DOHH2 (cell line): ENCODE results near the gene RBM47.

Experiments
- H3F3A ChIP-seq: fragments of 200-600 bp; sonication (generic), shearing (Covaris generic); 2 replicates; pipeline ENCODE4 v1.6.0; 2016; ENCODE audit warnings: antibody characterized with exemption, mild to moderate bottlenecking; ENCODE audit not compliant: control insufficient read depth, insufficient read depth
- H3K27ac ChIP-seq: fragments of 200-600 bp; sonication (generic); 2 replicates; pipeline ENCODE4 v1.5.1; 2014; ENCODE audit warnings: low read depth, mild to moderate bottlenecking, low read length, moderate library complexity
- H3K27me3 ChIP-seq: fragments of 200-600 bp; sonication (generic); 2 replicates; pipeline ENCODE4 v1.6.1; 2014; ENCODE audit warnings: mild to moderate bottlenecking, low read length, mixed read lengths; ENCODE audit not compliant: control insufficient read depth
- H3K36me3 ChIP-seq: fragments of 200-600 bp; sonication (generic); 2 replicates; pipeline ENCODE4 v1.6.1; 2014; ENCODE audit warnings: mild to moderate bottlenecking, low read length, moderate library complexity, mixed read lengths; ENCODE audit not compliant: control insufficient read depth
- H3K4me1 ChIP-seq: fragments of 200-600 bp; sonication (generic); 2 replicates; pipeline ENCODE4 v1.6.1; 2014; ENCODE audit warnings: mild to moderate bottlenecking, low read length, mixed read lengths; ENCODE audit not compliant: control insufficient read depth
- H3K4me2 ChIP-seq: fragments of 200-600 bp; sonication (generic); 2 replicates; pipeline ENCODE4 v1.6.0; 2014; ENCODE audit warnings: mild to moderate bottlenecking, low read length, moderate library complexity
- H3K4me3 ChIP-seq: fragments of 200-600 bp; sonication (generic); 2 replicates; pipeline ENCODE4 v1.5.1; 2014; ENCODE audit warnings: mild to moderate bottlenecking, low read length, mixed read lengths
- H3K79me2 ChIP-seq: fragments of 200-600 bp; sonication (generic); 2 replicates; pipeline ENCODE4 v1.6.1; 2014; ENCODE audit warnings: mild to moderate bottlenecking, low read length, mixed read lengths; ENCODE audit not compliant: control insufficient read depth
- H3K9me2 ChIP-seq: fragments of 200-600 bp; sonication (generic); replicated peaks from 2 replicates; pipeline ENCODE4 v1.6.1; 2014; ENCODE audit warnings: mild to moderate bottlenecking, low read length, mixed read lengths; ENCODE audit not compliant: control insufficient read depth
- H3K9me3 ChIP-seq: fragments of 200-600 bp; sonication (generic); 2 replicates; pipeline ENCODE4 v1.6.1; 2014; ENCODE audit warnings: antibody characterized with exemption, low read length, mixed read lengths; ENCODE audit not compliant: control insufficient read depth, insufficient read depth
- H4K20me1 ChIP-seq: fragments of 200-600 bp; sonication (generic); 2 replicates; pipeline ENCODE4 v1.6.0; 2014; ENCODE audit warnings: low read depth, mild to moderate bottlenecking, antibody characterized with exemption, low read length, moderate library complexity; ENCODE audit not compliant: control insufficient read depth, insufficient read depth
- CTCF ChIP-seq: fragments of 200-600 bp; sonication (generic); IDR thresholded peaks from one replicate; pipeline ENCODE4 v1.5.1; 2014; ENCODE audit warnings: antibody characterized with exemption, mild to moderate bottlenecking, low read depth, low read length; ENCODE audit not compliant: poor library complexity, severe bottlenecking
- EZH2phosphoT487 ChIP-seq: fragments of 200-600 bp; sonication (generic); IDR thresholded peaks from 2 replicates; pipeline ENCODE4 v1.6.1; 2017; ENCODE audit warnings: borderline replicate concordance, mild to moderate bottlenecking, antibody characterized with exemption, low read length, moderate library complexity, mixed read lengths

Gene RBM47

GRCh38 chr4:40648131-40648530, 18.5 kb upstream of the RBM47 start:
- Histone ChIP-seq H3K4me2 (no peak overlapping the region), H3F3A (no peaks in the 10 kb centered on the region), H3K27me3 (no peaks in the 10 kb centered on the region; the same call in 1 of the 2 replicates), H3K27ac (no peak overlapping the region), H3K9me2 (no peaks in the 10 kb centered on the region), H4K20me1 (no peaks in the 10 kb centered on the region), H3K79me2 (no peaks in the 10 kb centered on the region), H3K36me3 (no peaks in the 10 kb centered on the region), H3K9me3 (no peaks in the 10 kb centered on the region), H3K4me3 (no peak overlapping the region), H3K4me1 (no peaks in the 10 kb centered on the region)
- TF ChIP-seq EZH2phosphoT487, result no peak
- no peak for TF ChIP-seq CTCF

- no peaks in the 10 kb centered on the region for H4K20me1 ChIP-seq
- no peaks in the 10 kb centered on the region for H3F3A ChIP-seq
- H3K4me2 ChIP-seq, result no peak overlapping the region
- no peaks in the 10 kb centered on the region for H3K36me3 ChIP-seq
- H3K4me3 ChIP-seq, result no peak overlapping the region
- no peaks in the 10 kb centered on the region for H3K79me2 ChIP-seq
- H3K9me3 ChIP-seq, result no peaks in the 10 kb centered on the region
- H3K9me2 ChIP-seq, result no peaks in the 10 kb centered on the region
- H3K27me3 ChIP-seq, result no peaks in the 10 kb centered on the region; the same call in 1 of the 2 replicates
- H3K4me1 ChIP-seq, result no peaks in the 10 kb centered on the region
- TF ChIP-seq CTCF (no peak), EZH2phosphoT487 (no peak)
- H3K27ac ChIP-seq, result no peak overlapping the region
Measured at GRCh38 chr4:40645586-40645985, 15.9 kb upstream of the RBM47 start.

- H3K27ac ChIP-seq, result no peak overlapping the region
- peaks cover 25% of the 10 kb centered on the region for H3K4me1 ChIP-seq
- H3K36me3 ChIP-seq, result no peaks in the 10 kb centered on the region
- no peak overlapping the region for H3K4me2 ChIP-seq
- H4K20me1 ChIP-seq, result no peaks in the 10 kb centered on the region
- 0 out of 2 replicates have a peak, but pooled peaks cover 3% of the 10 kb centered on the region for H3F3A ChIP-seq
- H3K79me2 ChIP-seq, result no peaks in the 10 kb centered on the region
- H3K27me3 ChIP-seq, result peaks cover 31% of the 10 kb centered on the region
- no peaks in the 10 kb centered on the region for H3K9me3 ChIP-seq
- no peaks in the 10 kb centered on the region for H3K9me2 ChIP-seq
- H3K4me3 ChIP-seq, result no peak overlapping the region
- no peak for TF ChIP-seq EZH2phosphoT487
- TF ChIP-seq CTCF, result no peak
Measured at GRCh38 chr4:40632080-40632479, 2.4 kb upstream of the RBM47 start.
